ENCODE results near the gene PRKCH. TPM values are rescaled to one million over a fixed set of nuclear protein-coding genes. Genes with fewer than 3 reads are reported as not detected.

PRKCH gene
- total and polyA plus RNA-seq, 10 of the 15 experiments (the other 5 are each of a cell fraction or from before 2014, with no cell fraction given): 10.7 to 140 (median 33.2) TPM

DNA sequence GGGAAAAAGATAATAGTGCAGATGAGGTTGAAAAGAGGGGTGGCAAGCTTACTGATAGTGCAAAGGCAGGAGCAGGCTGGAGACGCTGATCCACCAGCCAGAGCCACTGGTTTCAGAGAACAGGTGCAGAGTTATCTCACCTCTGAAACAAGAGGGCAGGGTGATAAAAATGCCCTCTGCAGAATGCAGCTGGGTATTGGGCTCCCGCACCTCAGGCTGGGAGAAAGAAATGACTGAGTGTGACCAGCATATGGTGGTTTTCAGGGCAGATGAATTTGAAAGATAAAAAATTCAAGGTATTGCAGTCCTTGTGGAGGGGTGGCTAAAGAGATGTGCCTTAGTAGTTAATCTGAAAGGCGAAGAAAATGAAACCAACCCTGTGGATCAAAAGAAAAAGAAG, 37.4 kb upstream of the PRKCH start (continued):
- TF ChIP-seq CBX5 (IDR thresholded peaks at IDR 0.05; ENCODE audit: low read depth) (no peak), HCFC1 (IDR thresholded peaks at IDR 0.05; ENCODE audit: low read length) (no peak), MXI1 (IDR thresholded peaks at IDR 0.05; ENCODE audit: low read depth, low read length) (no peak), RFX5 (IDR thresholded peaks at IDR 0.05; ENCODE audit: low read depth, low read length) (no peak), USF2 (IDR thresholded peaks at IDR 0.05; ENCODE audit: borderline replicate concordance, low read depth, low read length) (no peak), FOS (IDR thresholded peaks at IDR 0.05; ENCODE audit: borderline replicate concordance, extremely low read depth, insufficient read length) (no peak)
- TF ChIP-seq, protein P1, sequence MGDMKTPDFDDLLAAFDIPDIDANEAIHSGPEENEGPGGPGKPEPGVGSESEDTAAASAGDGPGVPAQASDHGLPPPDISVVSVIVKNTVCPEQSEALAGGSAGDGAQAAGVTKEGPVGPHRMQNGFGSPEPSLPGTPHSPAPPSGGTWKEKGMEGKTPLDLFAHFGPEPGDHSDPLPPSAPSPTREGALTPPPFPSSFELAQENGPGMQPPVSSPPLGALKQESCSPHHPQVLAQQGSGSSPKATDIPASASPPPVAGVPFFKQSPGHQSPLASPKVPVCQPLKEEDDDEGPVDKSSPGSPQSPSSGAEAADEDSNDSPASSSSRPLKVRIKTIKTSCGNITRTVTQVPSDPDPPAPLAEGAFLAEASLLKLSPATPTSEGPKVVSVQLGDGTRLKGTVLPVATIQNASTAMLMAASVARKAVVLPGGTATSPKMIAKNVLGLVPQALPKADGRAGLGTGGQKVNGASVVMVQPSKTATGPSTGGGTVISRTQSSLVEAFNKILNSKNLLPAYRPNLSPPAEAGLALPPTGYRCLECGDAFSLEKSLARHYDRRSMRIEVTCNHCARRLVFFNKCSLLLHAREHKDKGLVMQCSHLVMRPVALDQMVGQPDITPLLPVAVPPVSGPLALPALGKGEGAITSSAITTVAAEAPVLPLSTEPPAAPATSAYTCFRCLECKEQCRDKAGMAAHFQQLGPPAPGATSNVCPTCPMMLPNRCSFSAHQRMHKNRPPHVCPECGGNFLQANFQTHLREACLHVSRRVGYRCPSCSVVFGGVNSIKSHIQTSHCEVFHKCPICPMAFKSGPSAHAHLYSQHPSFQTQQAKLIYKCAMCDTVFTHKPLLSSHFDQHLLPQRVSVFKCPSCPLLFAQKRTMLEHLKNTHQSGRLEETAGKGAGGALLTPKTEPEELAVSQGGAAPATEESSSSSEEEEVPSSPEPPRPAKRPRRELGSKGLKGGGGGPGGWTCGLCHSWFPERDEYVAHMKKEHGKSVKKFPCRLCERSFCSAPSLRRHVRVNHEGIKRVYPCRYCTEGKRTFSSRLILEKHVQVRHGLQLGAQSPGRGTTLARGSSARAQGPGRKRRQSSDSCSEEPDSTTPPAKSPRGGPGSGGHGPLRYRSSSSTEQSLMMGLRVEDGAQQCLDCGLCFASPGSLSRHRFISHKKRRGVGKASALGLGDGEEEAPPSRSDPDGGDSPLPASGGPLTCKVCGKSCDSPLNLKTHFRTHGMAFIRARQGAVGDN (IDR thresholded peaks at IDR 0.05): no peak
- TF ChIP-seq, protein P2, sequence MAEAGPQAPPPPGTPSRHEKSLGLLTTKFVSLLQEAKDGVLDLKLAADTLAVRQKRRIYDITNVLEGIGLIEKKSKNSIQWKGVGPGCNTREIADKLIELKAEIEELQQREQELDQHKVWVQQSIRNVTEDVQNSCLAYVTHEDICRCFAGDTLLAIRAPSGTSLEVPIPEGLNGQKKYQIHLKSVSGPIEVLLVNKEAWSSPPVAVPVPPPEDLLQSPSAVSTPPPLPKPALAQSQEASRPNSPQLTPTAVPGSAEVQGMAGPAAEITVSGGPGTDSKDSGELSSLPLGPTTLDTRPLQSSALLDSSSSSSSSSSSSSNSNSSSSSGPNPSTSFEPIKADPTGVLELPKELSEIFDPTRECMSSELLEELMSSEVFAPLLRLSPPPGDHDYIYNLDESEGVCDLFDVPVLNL (IDR thresholded peaks at IDR 0.05; ENCODE audit: low read depth, low read length): no peak

All from GM12878 (cell line).